Astrocyte of the spinal cord (primary cell): ENCODE results near the gene MRPS7.

Experiments
- DNase-seq: peaks from one replicate; pipeline ENCODE4 v3.0.0; 2011; ENCODE audit warnings: low read depth, low spot score
- H3K4me3 ChIP-seq: 2 replicates; pipeline ENCODE4 v1.5.1; 2011; ENCODE audit warnings: low read depth, mild to moderate bottlenecking, low read length, moderate library complexity
- CTCF ChIP-seq: IDR thresholded peaks from 2 replicates; pipeline ENCODE4 v1.5.1; 2012; ENCODE audit warnings: low read depth, mild to moderate bottlenecking, low read length, inconsistent platforms
- in situ Hi-C: cut with HindIII; loops from 2 replicates; pipeline ENCODE4 v1.10.0; 2017; ENCODE audit warnings: low sequenced_read_pairs

MRPS7 gene

GRCh38 chr17:75238684-75239191, 22.9 kb upstream of the MRPS7 start:
- peak; percentile 93 for TF ChIP-seq CTCF
- DNase-seq = peak; percentile 55
- in situ Hi-C loops = no loop called here
- no peak overlapping the region for H3K4me3 ChIP-seq

GRCh38 chr17:75239214-75239613, 22.5 kb upstream of the MRPS7 start:
- H3K4me3 ChIP-seq = no peak overlapping the region
- TF ChIP-seq CTCF = no peak
- no peak for DNase-seq
- in situ Hi-C loops = no loop called here

GRCh38 chr17:75239778-75240393, 21.8 kb upstream of the MRPS7 start:
- in situ Hi-C loops = no loop called here
- TF ChIP-seq CTCF = no peak
- DNase-seq = no peak
- H3K4me3 ChIP-seq = no peak overlapping the region

GRCh38 chr17:75240394-75241142, 21.1 kb upstream of the MRPS7 start:
- in situ Hi-C loops = no loop called here

GRCh38 chr17:75241143-75241430, 20.6 kb upstream of the MRPS7 start:
- no peak overlapping the region for H3K4me3 ChIP-seq
- TF ChIP-seq CTCF = no peak
- in situ Hi-C loops = no loop called here
- no peak for DNase-seq

More at GRCh38 chr17:75240394-75241142, 21.1 kb upstream of the MRPS7 start:
- peak; percentile 13 for DNase-seq
- no peak overlapping the region for H3K4me3 ChIP-seq
- TF ChIP-seq CTCF = peak; percentile 88

GRCh38 chr17:75241502-75241901, 20.2 kb upstream of the MRPS7 start:
- no peak for TF ChIP-seq CTCF
- in situ Hi-C loops = no loop called here
- DNase-seq = no peak
- no peak overlapping the region for H3K4me3 ChIP-seq
